HG03108 (cell line): ENCODE results near the gene ADCY7.
A peak's percentile ranks its signal among the peaks of the same experiment; 100 is the strongest.

Experiments
- ATAC-seq: cut with Tn5 transposase; IDR thresholded peaks from one replicate; pipeline ENCODE4 v1.9.1; 2021; ENCODE audit warnings: moderate library complexity; ENCODE audit not compliant: unreplicated experiment

ADCY7 gene

DNA sequence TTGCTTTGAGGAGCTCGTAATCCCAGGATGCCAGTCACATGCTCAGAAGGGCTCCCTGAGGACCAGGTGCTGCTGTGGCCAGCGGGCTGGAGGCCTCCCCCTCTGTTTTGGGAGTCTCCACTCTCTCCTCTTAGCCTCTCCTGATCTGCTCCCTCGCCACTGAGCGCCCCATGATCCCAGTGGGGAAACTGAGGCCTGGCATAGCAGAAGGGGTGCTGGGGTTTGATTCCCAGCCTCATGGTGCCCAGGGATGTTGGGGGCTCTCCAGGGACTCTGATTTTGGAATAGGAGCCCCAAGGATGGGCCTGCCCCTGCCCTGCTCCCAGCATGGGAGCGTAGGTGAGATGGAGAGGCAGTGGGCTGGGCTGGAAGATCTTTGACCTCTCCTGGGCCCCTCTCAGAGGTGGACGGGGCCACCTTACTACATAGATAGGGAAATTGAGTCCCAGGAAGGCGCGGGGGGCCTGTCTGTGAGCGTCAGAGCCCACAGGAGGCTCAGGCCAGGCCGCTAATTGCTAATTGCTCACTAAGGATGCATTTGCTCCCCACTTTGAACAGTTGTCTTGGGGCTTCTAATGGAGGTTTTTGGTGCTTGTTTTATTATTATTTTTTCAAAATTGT, 525 bp upstream of the ADCY7 start:
- ATAC-seq = no peak

DNA sequence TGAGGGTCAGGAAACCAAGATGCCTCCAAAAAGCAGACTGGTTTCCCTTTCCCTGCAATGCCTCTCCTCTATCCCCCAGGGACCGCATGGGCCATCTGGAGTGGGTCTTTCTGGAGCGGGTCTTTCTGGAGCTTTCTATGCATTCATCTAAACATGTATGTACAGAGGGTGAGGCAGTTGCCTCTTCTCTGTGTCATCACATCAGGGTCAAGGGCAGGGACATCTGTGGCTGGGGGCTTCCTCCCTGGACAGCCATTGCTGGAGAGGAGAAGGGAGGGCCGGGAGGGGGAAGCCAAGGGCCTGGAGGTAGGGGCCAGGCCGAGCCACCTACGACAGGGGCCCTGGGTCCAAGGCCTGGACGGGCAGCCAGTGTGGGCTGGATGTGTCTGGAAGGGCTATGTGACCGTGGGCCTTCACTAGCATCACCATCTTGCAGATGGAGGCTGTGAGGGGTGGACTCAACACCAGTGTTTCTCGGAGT, 840 bp downstream of the ADCY7 start:
- ATAC-seq = no peak

DNA sequence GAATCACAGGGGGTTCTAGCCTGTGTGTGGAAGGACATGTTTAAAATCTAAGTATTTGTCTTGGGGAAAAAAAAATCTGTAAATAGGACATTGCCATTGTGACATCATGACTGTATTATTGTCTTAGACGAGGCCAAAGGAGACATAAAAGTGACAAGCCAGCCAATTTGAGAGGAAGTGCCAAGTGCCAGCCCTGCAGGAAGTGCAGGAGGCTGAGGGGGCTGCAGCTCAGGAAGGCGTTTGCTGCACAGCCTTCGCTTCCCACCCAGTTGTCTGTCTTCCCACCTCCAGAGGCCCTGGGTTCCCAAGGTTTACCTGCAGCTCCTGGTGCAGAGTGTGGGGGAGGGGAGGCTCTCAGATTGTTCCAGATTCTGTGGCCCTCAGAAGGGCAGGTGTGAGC, 1.3 kb downstream of the ADCY7 start:
- ATAC-seq = no peak

DNA sequence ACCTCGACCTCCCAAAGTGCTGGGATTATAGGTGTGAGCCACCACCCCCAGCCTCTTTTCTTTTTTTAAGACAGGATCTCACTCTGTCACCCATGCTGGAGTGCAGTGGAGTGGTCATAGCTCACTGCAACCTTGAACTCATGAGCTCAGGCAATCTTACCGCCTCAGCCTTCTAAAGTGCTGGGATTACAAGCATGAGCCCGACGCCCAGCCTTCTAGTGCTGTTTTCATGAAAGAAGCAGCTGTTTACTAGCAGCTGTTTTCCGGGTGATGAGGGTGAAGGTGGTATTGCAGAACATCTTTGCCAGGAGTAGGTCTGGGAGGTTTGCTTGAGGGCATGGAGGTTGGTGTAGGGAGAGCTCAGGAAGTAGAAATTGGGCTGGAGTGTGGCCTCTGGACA, 2.0 kb downstream of the ADCY7 start:
- no peak for ATAC-seq

DNA sequence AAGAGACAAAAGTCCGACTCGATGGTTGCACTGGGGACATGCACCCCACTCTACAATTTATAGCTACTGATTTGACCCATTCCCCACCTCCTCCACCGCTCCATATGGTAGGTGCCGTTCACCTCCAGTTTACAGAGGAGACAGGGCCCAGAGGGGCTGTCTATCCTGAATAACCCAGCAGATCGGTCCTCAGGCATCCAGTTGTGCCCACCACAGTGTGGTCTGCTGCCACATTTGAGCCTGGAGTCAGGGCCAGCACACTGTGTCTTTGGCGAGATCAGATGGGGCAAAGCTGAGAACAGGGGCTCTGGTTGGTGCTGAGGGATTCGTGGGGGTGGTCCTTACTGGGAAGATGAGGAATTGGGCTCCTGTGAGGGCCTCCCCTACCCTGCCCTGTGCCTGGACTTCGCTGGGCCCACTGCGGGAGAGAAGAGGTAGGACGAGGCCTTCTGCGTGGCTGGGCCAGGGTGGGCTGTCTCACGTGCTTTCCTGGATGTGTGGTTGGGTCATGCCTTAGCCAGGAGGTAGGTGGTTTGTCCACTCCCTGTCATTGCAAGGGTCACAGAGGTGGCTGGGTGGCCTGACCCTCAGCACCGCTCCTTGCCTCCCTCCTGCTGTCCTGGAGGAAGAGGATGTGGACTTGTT, 2.8 kb downstream of the ADCY7 start:
- no peak for ATAC-seq

DNA sequence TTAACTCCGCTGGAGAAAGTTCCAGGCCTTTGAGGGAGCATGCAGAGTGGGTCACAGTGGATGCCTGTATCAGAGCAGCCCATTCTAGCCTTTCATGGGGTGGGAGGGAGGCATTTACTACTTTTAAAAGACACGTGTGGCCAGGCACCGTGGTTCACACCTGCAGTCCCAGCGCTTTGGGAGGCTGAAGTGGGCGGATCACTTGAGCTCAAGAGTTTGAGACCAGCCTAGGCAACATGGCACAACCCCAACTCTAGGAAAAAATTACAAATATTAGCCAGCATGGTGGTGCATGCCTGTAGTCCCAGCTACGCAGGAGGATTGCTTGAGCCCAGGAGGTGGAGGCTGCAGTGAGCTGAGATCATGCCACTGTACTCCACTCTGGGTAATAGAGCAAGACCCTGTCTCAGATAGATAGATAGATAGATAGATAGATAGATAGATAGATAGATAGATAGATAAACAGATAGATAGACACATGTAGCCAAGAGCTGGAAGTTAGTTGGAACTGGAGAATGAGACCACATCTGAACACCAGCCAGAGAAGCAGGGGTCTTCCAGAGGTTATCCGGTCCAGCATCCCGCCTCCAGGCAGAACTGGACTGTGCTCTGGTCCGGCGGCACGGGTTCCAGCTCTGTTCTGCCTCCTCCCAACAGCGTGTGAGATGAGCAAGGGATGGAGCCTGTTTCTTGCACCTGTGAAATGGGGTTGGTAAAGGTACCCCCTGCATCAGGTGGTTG, 3.6 kb downstream of the ADCY7 start:
- no peak for ATAC-seq

DNA sequence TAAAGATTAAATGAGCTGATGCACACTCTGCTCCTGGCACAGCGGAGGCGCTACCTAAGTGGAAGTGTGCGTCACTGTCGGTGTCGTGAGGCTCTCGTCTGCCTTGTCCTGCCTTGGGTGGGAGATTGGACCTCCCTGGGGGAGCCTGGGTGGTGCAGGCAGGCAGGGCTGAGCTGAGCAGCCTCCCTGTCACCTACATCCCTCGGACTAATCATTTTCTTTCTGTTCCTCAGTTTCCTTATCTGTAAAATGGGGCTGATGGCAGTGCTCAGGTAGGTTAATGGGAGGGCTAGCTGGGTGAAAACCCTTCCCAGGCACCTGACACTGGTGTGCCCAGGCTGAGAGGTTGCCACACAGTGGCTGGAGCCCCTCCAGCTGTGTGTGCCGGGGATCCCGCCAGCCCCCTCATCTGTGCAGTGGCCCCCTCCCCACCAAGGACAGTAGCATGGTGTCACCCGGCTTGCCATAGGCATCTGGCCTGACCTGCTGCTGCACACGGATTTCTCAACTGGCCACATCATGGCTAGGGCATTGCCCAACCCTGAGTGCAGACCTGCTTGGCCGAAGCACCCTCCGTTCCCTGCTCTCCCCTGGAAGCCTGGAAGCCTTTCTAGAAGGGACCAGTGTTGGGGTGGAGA, 4.3 kb downstream of the ADCY7 start:
- ATAC-seq = no peak

DNA sequence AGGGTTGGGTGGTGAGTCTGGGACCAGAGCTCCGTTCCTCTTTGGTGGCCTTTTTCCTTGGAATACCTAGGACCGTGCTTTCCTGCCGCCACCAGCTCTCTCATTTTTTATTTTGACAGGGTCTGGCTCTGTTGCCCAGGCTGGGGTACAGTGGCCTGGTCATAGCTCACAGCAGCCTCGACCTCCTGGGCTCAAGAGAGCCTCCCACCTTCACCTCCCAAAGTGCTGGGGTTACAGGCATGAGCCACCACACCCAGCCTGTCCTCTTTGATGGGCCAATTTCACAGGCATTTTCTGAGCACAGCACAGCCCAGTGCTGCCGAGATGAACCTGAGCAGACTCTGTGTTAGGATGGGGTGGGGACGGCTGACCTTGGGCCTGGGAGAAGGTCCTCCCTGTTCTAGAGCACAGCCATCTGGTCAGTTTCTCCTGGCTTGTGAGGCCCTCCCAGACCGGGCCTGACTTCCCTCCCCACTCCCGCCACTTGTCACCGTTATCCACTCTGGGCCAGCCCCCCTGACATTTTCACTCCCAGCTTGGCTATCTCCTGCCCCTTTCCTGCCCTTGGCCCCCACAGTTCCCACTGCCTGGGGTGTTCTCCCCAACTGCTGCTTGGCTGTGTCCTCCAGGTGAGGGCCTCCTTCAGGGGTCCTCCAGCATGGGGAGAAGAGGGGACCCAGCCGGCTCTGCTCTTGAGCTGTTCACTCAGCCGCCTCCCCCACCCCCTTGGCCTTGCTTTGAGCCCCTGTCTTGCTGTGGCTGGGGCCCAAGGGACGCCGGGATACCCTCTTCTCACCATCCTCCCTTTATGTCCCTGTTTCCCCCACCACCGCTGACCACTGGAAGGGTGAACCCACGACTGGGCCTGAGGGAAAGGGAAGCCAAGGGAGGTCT, 5.0 kb downstream of the ADCY7 start:
- no peak for ATAC-seq

DNA sequence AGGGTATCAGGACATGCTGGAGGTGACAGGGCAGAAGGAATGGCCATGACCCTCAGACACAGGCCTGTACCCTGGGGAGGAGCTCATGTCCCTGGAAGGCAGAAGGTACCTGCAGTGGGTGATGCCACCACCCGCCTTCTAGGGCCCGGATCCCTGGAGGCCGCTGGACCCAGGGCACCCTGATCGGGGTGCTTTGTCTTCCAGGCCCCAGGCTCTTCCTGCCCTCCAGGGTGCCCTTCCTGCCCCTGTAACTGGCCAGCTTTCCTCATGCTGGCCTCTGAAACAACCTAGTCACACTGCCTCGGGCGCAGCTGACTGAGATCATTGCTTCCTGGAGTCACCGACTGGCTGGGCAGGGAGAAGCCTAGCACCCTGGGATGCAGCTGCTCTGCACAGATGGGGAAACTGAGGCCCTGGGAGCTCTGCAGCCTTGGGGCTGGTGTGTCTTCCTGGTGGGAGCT, 5.8 kb downstream of the ADCY7 start:
- ATAC-seq = no peak

DNA sequence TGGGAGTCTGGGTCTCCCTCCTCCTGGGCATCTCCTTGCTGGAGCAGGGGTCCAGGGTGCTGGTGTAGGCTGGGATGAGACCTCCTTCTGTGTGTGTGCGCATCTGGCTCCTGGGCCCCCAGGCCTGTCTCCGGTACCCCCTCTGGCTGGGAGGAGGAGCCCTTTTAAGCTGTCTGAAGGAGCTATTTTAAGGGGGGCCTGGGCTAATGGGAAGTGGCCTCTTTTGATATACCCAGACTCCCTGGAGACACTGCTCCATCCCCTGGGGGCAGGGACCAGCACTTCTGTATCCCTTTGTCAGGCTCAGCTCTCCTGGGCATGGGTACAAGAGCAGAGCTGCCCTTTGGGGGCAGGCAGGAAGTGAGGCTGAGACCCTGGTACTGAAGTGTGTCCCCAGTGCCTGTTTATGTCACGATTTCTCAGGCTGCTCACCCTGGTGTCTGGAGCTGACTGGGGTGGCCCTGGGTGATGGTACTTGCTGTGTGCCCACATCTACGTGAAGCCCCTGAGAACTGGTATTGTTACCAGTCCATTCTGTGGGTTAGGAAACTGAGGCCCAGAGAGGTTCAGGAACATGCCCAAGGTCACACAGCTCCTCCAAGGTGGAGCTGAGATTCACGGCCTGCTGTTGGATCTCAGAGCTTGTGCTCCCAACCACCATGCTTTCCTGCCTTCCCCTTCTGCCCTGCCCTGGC, 6.5 kb downstream of the ADCY7 start:
- ATAC-seq = no peak

DNA sequence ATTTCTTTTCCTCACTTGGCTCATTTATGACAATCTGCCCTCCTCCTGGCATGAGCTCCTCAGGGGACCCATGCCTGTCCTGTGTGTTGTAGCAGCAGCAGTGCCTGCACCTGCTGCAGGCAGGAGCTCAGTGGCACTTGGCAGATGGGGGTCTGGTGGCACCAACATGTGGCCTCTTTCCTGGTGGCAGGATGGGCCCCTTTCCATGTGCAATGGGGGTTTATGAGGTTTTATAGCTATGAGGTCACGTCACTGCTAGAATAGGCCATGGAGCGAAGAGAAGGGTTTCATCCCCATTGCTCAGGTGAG, 7.0 kb downstream of the ADCY7 start:
- ATAC-seq = no peak

DNA sequence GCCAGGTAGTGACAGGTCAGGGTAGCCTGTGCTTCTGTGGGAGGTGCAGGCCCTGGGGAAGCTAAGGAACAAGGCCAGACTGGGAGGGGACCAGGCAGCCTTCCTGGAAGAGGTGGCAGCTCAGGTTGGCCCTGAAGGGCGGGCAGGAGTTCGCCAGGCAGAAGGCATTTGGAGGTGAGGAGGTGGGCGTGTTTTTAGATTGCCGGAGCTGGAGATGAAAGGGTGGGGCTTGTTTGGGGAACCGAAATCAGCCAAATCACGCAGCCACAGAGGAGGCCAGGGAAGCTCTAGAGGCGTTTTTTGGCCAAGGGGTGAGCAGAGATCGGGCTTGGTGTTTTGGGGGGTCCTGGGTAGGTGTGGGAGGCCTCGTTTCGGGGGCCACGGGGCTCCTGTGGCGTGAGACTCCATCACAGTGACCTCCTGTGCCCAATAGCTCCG, 7.6 kb downstream of the ADCY7 start:
- peak; percentile 46 for ATAC-seq

DNA sequence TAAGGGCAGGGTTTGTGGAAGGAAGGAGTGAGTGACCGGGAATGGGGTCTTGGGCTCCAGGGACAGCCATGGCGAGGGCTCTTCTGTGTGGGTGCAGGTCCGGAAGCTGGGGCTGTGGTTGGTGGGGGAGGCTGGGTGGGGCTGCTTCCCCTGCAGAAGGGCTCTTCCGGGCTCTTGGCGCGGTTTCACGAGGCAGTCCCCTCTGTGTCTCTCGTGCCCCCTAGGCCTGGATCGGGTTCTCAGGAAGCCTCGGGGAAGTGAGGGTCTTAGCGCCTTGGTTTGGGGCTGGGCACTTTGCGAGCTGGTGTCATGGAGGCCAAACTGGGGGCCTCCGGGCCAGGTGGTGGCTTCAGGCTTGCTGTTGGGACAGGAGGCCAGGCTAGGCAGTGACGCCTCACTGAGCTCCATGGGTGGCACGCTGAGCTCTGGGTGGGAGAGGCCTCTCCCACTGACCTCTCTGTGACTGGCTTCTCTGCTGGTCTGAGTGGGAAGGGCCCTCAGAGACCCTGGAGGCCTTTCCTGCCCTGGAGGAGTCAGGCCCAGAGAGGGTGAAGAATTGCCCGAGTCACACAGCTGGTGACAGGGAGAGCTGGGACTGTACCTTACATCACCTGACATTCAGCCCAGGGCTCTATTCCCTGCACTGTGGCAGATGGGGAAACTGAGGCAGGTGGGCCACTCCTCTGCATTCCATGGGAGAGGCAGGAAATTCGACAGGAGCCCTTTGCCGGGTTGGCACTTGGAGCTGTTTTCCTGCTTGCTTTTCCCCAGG, 8.2 kb downstream of the ADCY7 start:
- ATAC-seq = peak; percentile 29

DNA sequence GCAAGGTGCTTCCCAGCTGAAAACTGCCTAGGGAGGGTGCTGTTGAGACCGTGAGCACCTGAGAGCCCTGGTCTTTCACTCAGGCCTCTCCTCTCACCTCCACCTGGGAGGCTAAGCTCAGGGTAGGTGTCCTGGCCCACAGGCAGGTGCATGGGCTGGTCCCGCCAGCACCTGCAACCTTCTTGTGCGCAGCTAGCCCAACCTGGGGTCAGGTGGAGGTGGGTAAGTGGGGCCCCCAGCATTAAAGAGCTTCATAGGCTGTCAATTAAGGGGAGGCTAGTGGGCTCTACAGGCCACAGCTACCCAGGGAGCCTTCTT, 8.7 kb downstream of the ADCY7 start:
- ATAC-seq = no peak

DNA sequence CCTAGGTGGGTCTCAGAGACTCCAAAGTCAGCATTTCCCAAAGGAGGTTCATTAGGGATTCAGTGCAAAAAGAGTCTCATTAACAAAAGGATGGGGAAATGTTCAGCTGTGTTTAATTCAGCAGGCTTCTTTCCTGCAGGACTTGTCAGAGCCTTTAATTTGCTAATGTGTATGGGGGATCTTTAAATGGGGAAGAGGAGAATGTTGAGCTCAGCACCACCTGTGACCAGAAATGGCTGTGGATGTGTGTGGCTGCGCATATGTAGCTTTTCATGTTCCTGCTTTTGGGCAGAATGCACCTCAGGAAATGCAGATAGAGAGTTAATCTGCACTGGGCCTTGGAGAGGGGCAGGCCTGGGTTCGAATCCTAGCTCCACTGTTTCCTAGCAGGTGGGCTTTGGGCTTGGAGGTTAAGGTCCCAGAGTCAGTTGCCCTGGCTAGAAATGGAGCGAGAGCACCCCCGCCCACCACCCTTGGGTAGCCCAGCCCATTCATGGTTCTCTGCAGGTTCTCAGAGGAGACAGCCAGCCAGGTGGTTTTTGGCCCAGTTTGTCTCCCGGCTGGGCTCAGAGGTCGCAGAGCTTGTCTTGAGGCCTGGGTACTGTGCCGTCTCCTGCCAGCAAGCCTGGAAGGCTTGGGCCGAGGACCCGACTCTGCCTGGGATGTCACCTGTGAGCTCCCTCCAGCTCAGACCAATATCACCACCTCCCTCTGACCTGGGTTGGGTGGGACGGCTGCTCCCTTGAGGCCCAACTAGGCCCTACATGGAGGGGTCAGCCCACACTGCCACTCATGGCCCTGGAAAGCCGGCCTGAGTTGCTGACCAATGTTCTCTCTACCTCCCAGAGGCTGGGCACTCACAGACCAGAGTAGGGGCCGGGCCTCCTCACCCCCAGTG, 9.3 kb downstream of the ADCY7 start:
- no peak for ATAC-seq

DNA sequence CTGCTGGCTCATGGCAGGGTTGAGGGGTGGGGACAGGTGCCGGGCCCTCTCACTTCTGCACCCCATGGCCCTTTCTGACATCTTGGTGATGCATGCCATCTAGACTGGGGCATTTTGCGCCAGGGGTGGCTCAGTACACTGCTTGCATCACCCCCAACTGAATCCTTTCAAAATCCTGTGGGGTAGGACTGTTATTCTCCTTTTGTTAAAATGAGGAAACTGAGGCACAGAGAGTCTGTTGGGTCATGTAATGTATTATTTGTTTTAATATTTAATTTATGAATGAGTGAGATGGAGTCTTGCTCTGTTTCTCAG, 9.9 kb downstream of the ADCY7 start:
- ATAC-seq = no peak

DNA sequence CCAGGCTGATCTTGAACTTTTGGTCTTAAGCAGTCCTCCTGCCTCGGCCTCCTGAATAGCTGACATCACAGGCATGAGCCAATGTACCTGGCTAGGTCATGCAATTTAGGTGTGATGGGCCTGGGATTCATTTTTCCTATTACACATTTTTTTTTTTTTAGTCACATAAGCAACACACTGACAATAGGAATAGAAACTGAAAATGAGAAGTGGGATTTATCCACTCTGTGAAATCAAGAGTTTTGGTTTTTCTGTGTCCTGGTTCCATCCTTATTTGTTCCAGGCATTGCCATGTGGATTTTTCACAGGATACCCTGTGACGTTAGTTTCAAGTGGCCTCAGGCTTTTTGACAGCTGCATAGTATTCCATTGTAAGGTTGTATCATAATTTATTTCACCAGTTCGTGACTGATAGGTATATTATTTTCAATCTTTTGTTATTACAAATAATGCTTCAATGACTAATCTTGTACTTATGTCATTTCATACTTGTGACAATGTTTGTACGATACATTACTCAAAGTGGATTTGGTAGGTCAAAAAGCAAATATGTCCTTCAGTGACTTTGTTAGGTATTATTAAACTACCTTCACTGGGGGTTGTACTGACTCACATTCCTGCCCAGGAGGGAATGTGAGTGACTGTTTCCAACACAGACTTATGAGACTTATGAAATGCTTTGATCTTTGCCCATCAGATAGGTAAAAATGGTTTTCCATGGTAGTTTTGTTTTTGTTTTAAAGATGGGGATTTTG, 10.6 kb downstream of the ADCY7 start:
- no peak for ATAC-seq

DNA sequence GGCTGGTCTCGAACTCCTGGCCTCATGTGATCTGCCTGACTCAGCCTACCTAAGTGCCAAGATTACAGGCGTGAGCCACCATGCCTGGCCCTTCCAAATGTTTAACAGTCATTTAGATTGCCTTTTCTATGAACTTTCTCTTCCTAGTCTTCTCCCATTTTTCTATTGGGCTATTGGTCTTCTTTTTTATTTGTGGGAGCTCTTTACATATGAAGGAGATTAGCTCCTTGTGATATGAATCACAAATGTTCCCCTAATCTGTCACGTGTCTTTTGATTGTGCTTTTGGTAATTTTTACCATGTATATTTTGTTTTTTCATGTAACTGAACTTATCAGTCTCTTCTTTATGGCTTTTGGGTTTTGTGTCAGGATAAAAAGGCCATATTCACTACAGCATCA, 11.9 kb downstream of the ADCY7 start:
- ATAC-seq = no peak
